IPS DF 4.7 (cell line): ENCODE data around the gene CD300A.

Experiments
- DNase-seq: peaks from one replicate; pipeline ENCODE4 v3.0.0-alpha.2; 2013; ENCODE audit warnings: low spot score; ENCODE audit errors: extremely low read depth

Gene CD300A

GRCh38 chr17:74466111-74466827 lies at the start of gene CD300A:
CD300A (plus strand) TSS chr17:74466634; CDS start chr17:74466704, 70 bp downstream.
- no peak for DNase-seq

GRCh38 chr17:74417178-74418045 lies 49.0 kb upstream of the CD300A start:
- no peak for DNase-seq

- no peak for DNase-seq
Measured at GRCh38 chr17:74419928-74420411, 46.5 kb upstream of the CD300A start.

- no peak for DNase-seq
Measured at GRCh38 chr17:74424117-74424516, 42.3 kb upstream of the CD300A start.

- DNase-seq, result no peak
Measured at GRCh38 chr17:74424657-74425056, 41.8 kb upstream of the CD300A start.

GRCh38 chr17:74426551-74427047 lies 39.8 kb upstream of the CD300A start:
- no peak for DNase-seq

GRCh38 chr17:74427048-74427762 lies 39.2 kb upstream of the CD300A start:
- no peak for DNase-seq

- DNase-seq, result no peak
Measured at GRCh38 chr17:74427763-74428153, 38.7 kb upstream of the CD300A start.

GRCh38 chr17:74429604-74430384 lies 36.6 kb upstream of the CD300A start:
- no peak for DNase-seq

- no peak for DNase-seq
Measured at GRCh38 chr17:74430385-74430705, 36.1 kb upstream of the CD300A start.

GRCh38 chr17:74430706-74431567 lies 35.5 kb upstream of the CD300A start:
- no peak for DNase-seq

GRCh38 chr17:74431568-74432423 lies 34.6 kb upstream of the CD300A start, which contains the start of gene GPRC5C:
GPRC5C (plus strand) TSS chr17:74432088; CDS start chr17:74439777, 7,689 bp downstream.
- DNase-seq, result no peak

GRCh38 chr17:74432424-74432690 lies 34.1 kb upstream of the CD300A start:
- no peak for DNase-seq

- DNase-seq, result no peak
Measured at GRCh38 chr17:74432766-74433391, 33.6 kb upstream of the CD300A start.

- DNase-seq, result no peak
Measured at GRCh38 chr17:74433421-74434121, 32.9 kb upstream of the CD300A start.

- DNase-seq, result no peak
Measured at GRCh38 chr17:74435775-74436359, 30.6 kb upstream of the CD300A start.

- no peak for DNase-seq
Measured at GRCh38 chr17:74437702-74438101, 28.7 kb upstream of the CD300A start.
